CD4-positive, alpha-beta T cell treated with Interleukin-1 beta for 1 hour (primary cell): ENCODE measurements around the gene PIGN.

Experiments used
- DNase-seq, 2 donors: peaks; one replicate each; pipeline ENCODE4 v3.0.0-alpha.2; 2020 to 2022

PIGN gene

GRCh38 chr18:62106271-62106670, 80.6 kb downstream of the PIGN start:
- no peak for DNase-seq

- DNase-seq = no peak
Observed at GRCh38 chr18:62105376-62105775, 81.5 kb downstream of the PIGN start.

- DNase-seq = no peak
Observed at GRCh38 chr18:62102221-62102620, 84.6 kb downstream of the PIGN start.

GRCh38 chr18:62101321-62101721, 85.5 kb downstream of the PIGN start:
- no peak for DNase-seq

- no peak for DNase-seq
Observed at GRCh38 chr18:62098960-62099359, 87.9 kb downstream of the PIGN start.

GRCh38 chr18:62097698-62098097, 89.2 kb downstream of the PIGN start:
- no peak for DNase-seq

GRCh38 chr18:62091487-62092120, 95.3 kb downstream of the PIGN start:
- DNase-seq = no peak

GRCh38 chr18:62089174-62089573, 97.7 kb downstream of the PIGN start:
- DNase-seq = no peak

GRCh38 chr18:62088156-62088555, 98.7 kb downstream of the PIGN start:
- peak in 1 of 2 donors; percentile 29 for DNase-seq

GRCh38 chr18:62085756-62086155, 101.1 kb downstream of the PIGN start:
- DNase-seq = no peak

GRCh38 chr18:62081761-62082294, 105.0 kb downstream of the PIGN start:
- no peak for DNase-seq

- DNase-seq = no peak
Observed at GRCh38 chr18:62081248-62081647, 105.6 kb downstream of the PIGN start.

- DNase-seq = no peak
Observed at GRCh38 chr18:62080172-62080900, 106.5 kb downstream of the PIGN start.

- no peak for DNase-seq
Observed at GRCh38 chr18:62073461-62074281, 113.2 kb downstream of the PIGN start.

- DNase-seq = no peak
Observed at GRCh38 chr18:62072370-62072769, 114.5 kb downstream of the PIGN start.

GRCh38 chr18:62071071-62071470, 115.8 kb downstream of the PIGN start:
- DNase-seq = no peak

GRCh38 chr18:62070302-62070701, 116.6 kb downstream of the PIGN start:
- no peak for DNase-seq

GRCh38 chr18:62069556-62069955, 117.3 kb downstream of the PIGN start:
- no peak for DNase-seq

- DNase-seq = no peak
Observed at GRCh38 chr18:62066102-62066818, 120.6 kb downstream of the PIGN start.

GRCh38 chr18:62064361-62064760, 122.5 kb downstream of the PIGN start:
- no peak for DNase-seq

- DNase-seq = no peak
Observed at GRCh38 chr18:62061821-62062478, 124.9 kb downstream of the PIGN start.

- no peak for DNase-seq
Observed at GRCh38 chr18:62060820-62061219, 126.0 kb downstream of the PIGN start.
